ENCODE results near the gene ELOVL7.

ELOVL7 gene

DNA sequence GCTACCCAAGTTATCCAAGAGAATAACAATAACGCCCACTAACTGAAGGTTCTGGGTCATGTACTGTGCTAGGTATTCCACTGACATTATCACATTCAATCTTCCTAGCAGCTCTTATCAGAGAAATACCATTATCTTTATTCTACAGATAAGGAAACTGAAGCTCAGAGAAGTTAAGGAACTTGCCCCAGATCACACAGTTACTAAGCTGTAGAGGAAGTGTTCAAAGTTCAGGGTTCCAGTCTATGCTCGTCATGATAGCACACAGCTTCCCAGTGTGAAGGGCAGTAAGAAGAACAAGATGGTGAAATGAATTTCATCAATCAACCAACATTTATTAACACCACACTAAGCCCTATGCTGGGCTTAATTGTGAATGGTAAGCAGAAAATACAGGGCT is 29.6 kb downstream of the ELOVL7 start:
- no peak for TF ChIP-seq SIN3A (IDR thresholded peaks at IDR 0.05; ENCODE audit: borderline replicate concordance, insufficient read depth, low read length)
- TF ChIP-seq POLR2AphosphoS5 (IDR thresholded peaks at IDR 0.05; ENCODE audit: low read depth, low read length): no peak
- TF ChIP-seq FOXP2 (optimal IDR thresholded peaks at IDR 0.05; ENCODE audit: borderline replicate concordance, extremely low read depth, extremely low read length, insufficient read depth): no peak
- TF ChIP-seq TAF1 (IDR thresholded peaks at IDR 0.05; ENCODE audit: borderline replicate concordance, insufficient read depth, low read length): no peak
- TF ChIP-seq, protein P1, sequence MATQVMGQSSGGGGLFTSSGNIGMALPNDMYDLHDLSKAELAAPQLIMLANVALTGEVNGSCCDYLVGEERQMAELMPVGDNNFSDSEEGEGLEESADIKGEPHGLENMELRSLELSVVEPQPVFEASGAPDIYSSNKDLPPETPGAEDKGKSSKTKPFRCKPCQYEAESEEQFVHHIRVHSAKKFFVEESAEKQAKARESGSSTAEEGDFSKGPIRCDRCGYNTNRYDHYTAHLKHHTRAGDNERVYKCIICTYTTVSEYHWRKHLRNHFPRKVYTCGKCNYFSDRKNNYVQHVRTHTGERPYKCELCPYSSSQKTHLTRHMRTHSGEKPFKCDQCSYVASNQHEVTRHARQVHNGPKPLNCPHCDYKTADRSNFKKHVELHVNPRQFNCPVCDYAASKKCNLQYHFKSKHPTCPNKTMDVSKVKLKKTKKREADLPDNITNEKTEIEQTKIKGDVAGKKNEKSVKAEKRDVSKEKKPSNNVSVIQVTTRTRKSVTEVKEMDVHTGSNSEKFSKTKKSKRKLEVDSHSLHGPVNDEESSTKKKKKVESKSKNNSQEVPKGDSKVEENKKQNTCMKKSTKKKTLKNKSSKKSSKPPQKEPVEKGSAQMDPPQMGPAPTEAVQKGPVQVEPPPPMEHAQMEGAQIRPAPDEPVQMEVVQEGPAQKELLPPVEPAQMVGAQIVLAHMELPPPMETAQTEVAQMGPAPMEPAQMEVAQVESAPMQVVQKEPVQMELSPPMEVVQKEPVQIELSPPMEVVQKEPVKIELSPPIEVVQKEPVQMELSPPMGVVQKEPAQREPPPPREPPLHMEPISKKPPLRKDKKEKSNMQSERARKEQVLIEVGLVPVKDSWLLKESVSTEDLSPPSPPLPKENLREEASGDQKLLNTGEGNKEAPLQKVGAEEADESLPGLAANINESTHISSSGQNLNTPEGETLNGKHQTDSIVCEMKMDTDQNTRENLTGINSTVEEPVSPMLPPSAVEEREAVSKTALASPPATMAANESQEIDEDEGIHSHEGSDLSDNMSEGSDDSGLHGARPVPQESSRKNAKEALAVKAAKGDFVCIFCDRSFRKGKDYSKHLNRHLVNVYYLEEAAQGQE (IDR thresholded peaks at IDR 0.05; ENCODE audit: insufficient read depth in 1 of 2, low read depth in 2 of 2, low read length in 2 of 2): no peak

DNA sequence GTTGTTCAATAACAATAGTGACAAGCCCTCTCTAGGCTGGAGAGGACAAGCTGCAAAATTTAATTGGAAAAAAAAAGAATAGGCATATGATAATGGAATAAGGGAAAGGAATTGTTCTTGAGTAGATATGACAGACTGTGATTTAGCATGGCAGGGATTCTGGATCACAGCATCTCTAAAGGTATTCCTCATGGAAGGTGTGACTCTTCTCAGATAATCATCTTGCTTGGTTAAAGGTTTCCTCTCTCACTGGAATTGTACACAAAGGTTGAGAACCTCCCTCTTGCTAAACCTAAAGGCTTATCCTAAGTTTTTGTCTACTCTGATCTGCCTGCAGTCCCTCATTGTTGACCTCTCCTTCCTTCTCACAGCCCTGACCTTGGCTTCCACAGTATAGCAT is 31.6 kb downstream of the ELOVL7 start:
- TF ChIP-seq, protein P1 (IDR thresholded peaks at IDR 0.05; ENCODE audit: insufficient read depth in 1 of 2, low read depth in 2 of 2, low read length in 2 of 2): no peak
- no peak for TF ChIP-seq POLR2AphosphoS5 (IDR thresholded peaks at IDR 0.05; ENCODE audit: low read depth, low read length)
- no peak for TF ChIP-seq SIN3A (IDR thresholded peaks at IDR 0.05; ENCODE audit: borderline replicate concordance, insufficient read depth, low read length)
- TF ChIP-seq TAF1 (IDR thresholded peaks at IDR 0.05; ENCODE audit: borderline replicate concordance, insufficient read depth, low read length): no peak
- no peak for TF ChIP-seq FOXP2 (optimal IDR thresholded peaks at IDR 0.05; ENCODE audit: borderline replicate concordance, extremely low read depth, extremely low read length, insufficient read depth)

DNA sequence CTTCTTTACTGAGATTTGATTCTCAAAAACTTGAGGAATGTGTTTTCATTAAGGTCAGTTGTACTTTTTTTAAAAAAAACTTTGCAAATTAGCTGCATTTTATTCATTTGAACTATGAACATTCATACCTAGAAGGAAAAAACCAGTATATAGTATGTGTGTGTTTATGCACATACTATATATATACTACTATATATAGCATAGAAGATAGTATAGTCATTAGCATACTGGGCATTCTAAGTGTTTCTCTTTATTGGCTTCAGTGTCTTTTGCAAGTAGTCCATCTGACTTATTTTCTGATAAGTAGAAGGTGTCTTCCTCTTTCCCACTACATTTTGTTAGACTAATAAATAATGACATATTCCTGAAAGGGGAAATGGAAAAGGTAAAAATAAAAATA is 33.0 kb downstream of the ELOVL7 start:
- TF ChIP-seq, protein P1 (IDR thresholded peaks at IDR 0.05; ENCODE audit: insufficient read depth in 1 of 2, low read depth in 2 of 2, low read length in 2 of 2): no peak
- TF ChIP-seq FOXP2 (optimal IDR thresholded peaks at IDR 0.05; ENCODE audit: borderline replicate concordance, extremely low read depth, extremely low read length, insufficient read depth) (no peak), SIN3A (IDR thresholded peaks at IDR 0.05; ENCODE audit: borderline replicate concordance, insufficient read depth, low read length) (no peak), POLR2AphosphoS5 (IDR thresholded peaks at IDR 0.05; ENCODE audit: low read depth, low read length) (no peak), TAF1 (IDR thresholded peaks at IDR 0.05; ENCODE audit: borderline replicate concordance, insufficient read depth, low read length) (no peak)

DNA sequence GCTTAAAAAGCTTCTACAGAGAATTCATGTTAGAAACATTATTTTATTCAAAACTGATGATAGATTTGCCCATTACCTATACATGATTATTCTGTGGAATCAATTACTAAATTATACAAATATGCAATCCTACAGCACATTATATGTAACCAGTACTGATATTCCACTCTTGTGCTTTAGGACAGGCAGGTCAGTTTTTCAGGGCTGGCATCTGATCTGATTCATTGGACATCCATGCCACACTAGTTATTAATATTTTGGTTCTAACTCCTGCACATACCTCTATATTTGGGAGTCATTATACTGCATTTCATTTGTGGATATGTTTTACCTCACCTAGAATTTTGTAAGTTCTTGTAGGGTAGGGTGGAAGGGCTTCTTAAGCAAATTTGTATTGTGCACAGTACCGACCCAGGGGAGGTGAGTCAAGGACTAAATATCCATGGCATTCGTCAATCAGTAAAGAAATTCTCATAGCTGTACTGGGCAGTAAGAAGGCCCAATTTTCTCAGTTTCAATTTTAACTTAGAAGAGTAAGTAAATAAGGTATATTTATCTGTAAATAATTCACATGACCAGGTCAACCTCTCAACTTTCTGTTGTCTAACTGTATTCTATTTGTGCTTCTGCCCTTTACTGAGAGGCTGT is 33.5 kb downstream of the ELOVL7 start:
- no peak for TF ChIP-seq TAF1 (IDR thresholded peaks at IDR 0.05; ENCODE audit: borderline replicate concordance, insufficient read depth, low read length)
- TF ChIP-seq SIN3A (IDR thresholded peaks at IDR 0.05; ENCODE audit: borderline replicate concordance, insufficient read depth, low read length): no peak
- no peak for TF ChIP-seq POLR2AphosphoS5 (IDR thresholded peaks at IDR 0.05; ENCODE audit: low read depth, low read length)
- TF ChIP-seq, protein P1 (IDR thresholded peaks at IDR 0.05; ENCODE audit: insufficient read depth in 1 of 2, low read depth in 2 of 2, low read length in 2 of 2): no peak
- TF ChIP-seq FOXP2 (optimal IDR thresholded peaks at IDR 0.05; ENCODE audit: borderline replicate concordance, extremely low read depth, extremely low read length, insufficient read depth): no peak
